Breast epithelium (tissue), 3 donors: Measurements from ENCODE around the gene STAB2.

Experiments used
- CTCF ChIP-seq, 3 donors: fragments of 450-650 bp; IDR thresholded peaks; one replicate each; pipeline ENCODE4 v1.5.1; 2016 to 2017; ENCODE audit warnings: antibody characterized with exemption in 3 of 3, mild to moderate bottlenecking in 3 of 3, moderate library complexity in 3 of 3
- POLR2AphosphoS5 ChIP-seq, 3 donors: sonication (generic); formaldehyde crosslinking; IDR thresholded peaks; one replicate each; pipeline ENCODE4 v1.6.1; 2017; ENCODE audit warnings: antibody characterized with exemption in 3 of 3

- TF ChIP-seq POLR2AphosphoS5 (IDR thresholded peaks at IDR 0.05) = no peak
- TF ChIP-seq CTCF (IDR thresholded peaks at IDR 0.05) = no peak
Measured at GRCh38 chr12:103656291-103656690, 69.2 kb downstream of the STAB2 start.
